HepG2 (cell line): ENCODE measurements around the gene TRIO. TPM values are rescaled to one million over a fixed set of nuclear protein-coding genes. Genes with fewer than 3 reads are reported as not detected.

Source experiments
- ATAC-seq: fragments of 200-7000 bp; cut with Tn5 transposase; 3 replicates; pipeline ENCODE4 v1.9.1; 2020; ENCODE audit warnings: mild to moderate bottlenecking, moderate library complexity
- BruUV-seq: library from RNA; stranded (reverse); fragments of 400-500 nt; replicated peaks from 2 replicates; lab custom pipeline; 2021; lab: Mats Ljungman, UMichigan
- CTCF ChIA-PET: fragments of 300-600 bp; formaldehyde crosslinking; extraction: SDS; loops from one replicate; lab custom pipeline; 2021; ENCODE audit warnings: low total read pairs, inconsistent platforms, low intra/inter-chr PET ratio; lab: Yijun Ruan, JAX
- POLR2A ChIA-PET: fragments of 350-600 bp; sonication (Branson Sonifier 250); formaldehyde crosslinking; loops from one replicate; lab custom pipeline; 2020; ENCODE audit warnings: antibody characterized with exemption, inconsistent platforms; lab: Yijun Ruan, JAX
- DNase-seq: peaks from one replicate; pipeline ENCODE4 v3.0.0-alpha.2; 2015; ENCODE audit warnings: low spot score
- FAIRE-seq: peaks from 3 replicates; lab custom pipeline; 2011; peaks lifted over from hg19 to GRCh38; lab: Jason Lieb, UNC
- H2AFZ ChIP-seq: one replicate; pipeline ENCODE4 v1.6.1; 2011; ENCODE audit warnings: low read length, inconsistent platforms
- H3K27ac ChIP-seq: fragments of 300-600 bp; 3 replicates; pipeline ENCODE4 v1.8.0; 2011; ENCODE audit warnings: mixed run types, mild to moderate bottlenecking, mixed read lengths, low read length, inconsistent platforms; ENCODE audit not compliant: insufficient read depth; ENCODE audit errors: extremely low read length
- H3K27me3 ChIP-seq, 2 experiments: fragments of 200-600 bp in 1 of 2; 2 replicates in 1 of 2; 3 replicates in 1 of 2; pipeline versions ENCODE4 v1.6.0 to v1.8.0; 2011; ENCODE audit warnings: low read length in 2 of 2, mild to moderate bottlenecking in 2 of 2, moderate library complexity in 2 of 2, inconsistent platforms in 1 of 2; ENCODE audit not compliant: insufficient read depth in 2 of 2, control insufficient read depth in 1 of 2
- H3K36me3 ChIP-seq, 2 experiments: fragments of 200-600 bp in 1 of 2; replicated peaks in 1 of 2; 2 replicates in 1 of 2; 3 replicates in 1 of 2; pipeline versions ENCODE4 v1.5.1 to v1.8.0; 2011; ENCODE audit warnings: low read length in 2 of 2, inconsistent platforms in 1 of 2; ENCODE audit not compliant: insufficient read depth in 2 of 2, control insufficient read depth in 1 of 2
- H3K4me1 ChIP-seq: 2 replicates; pipeline ENCODE4 v1.5.1; 2012; ENCODE audit warnings: low read length, inconsistent platforms; ENCODE audit not compliant: insufficient read depth
- H3K4me2 ChIP-seq: 2 replicates; pipeline ENCODE4 v1.6.0; 2011; ENCODE audit warnings: low read depth, low read length, inconsistent platforms
- H3K4me3 ChIP-seq, 3 experiments: fragments of 200-600 bp in 1 of 3; sonication (generic), shearing (Covaris generic) in 1 of 3; replicated peaks in 1 of 3; 2 replicates each; pipeline ENCODE4 v1.5.1; 2011 to 2016; ENCODE audit warnings: low read length in 3 of 3, inconsistent platforms in 2 of 3, low read depth in 2 of 3, mild to moderate bottlenecking in 2 of 3, control low read depth in 1 of 3, mixed read lengths in 1 of 3; ENCODE audit not compliant: insufficient read depth in 1 of 3
- H3K79me2 ChIP-seq: one replicate; pipeline ENCODE4 v1.6.1; 2011; ENCODE audit warnings: low read length, inconsistent platforms; ENCODE audit not compliant: insufficient read depth
- H3K9ac ChIP-seq: 2 replicates; pipeline ENCODE4 v1.6.0; 2011; ENCODE audit warnings: mild to moderate bottlenecking, low read depth, low read length, inconsistent platforms; ENCODE audit not compliant: insufficient read depth
- H3K9me3 ChIP-seq: 2 replicates; pipeline ENCODE4 v1.5.1; 2012; ENCODE audit warnings: mild to moderate bottlenecking, low read length
- H4K20me1 ChIP-seq: 2 replicates; pipeline ENCODE4 v1.6.0; 2011; ENCODE audit warnings: inconsistent platforms, mild to moderate bottlenecking, low read length, moderate library complexity; ENCODE audit not compliant: insufficient read depth
- ARID2 ChIP-seq: sonication (generic); formaldehyde crosslinking; IDR thresholded peaks from 2 replicates; pipeline ENCODE4 v1.8.1; 2022; ENCODE audit warnings: mild to moderate bottlenecking, missing genetic modification reagents, borderline replicate concordance
- ARID4A ChIP-seq: sonication (generic); formaldehyde crosslinking; IDR thresholded peaks from 2 replicates; pipeline ENCODE4 v1.5.0; 2020; ENCODE audit warnings: mild to moderate bottlenecking, missing genetic modification reagents, borderline replicate concordance
- E2F2 ChIP-seq: sonication (generic); formaldehyde crosslinking; IDR thresholded peaks from 2 replicates; pipeline ENCODE4 v1.4.0; 2020; ENCODE audit warnings: missing genetic modification reagents, borderline replicate concordance
- ELF4 ChIP-seq: sonication (generic); formaldehyde crosslinking; IDR thresholded peaks from 2 replicates; pipeline ENCODE4 v1.5.0; 2020; ENCODE audit warnings: missing genetic modification reagents, mild to moderate bottlenecking, moderate library complexity, borderline replicate concordance
- ETV5 ChIP-seq: IDR thresholded peaks from 2 replicates; pipeline ENCODE4 v1.6.1; 2018; ENCODE audit warnings: missing biosample characterization, missing genetic modification reagents, inconsistent platforms, borderline replicate concordance
- FOXA3 ChIP-seq: IDR thresholded peaks from 2 replicates; pipeline ENCODE4 v1.6.1; 2016; ENCODE audit warnings: missing genetic modification reagents, missing compliant biosample characterization
- FOXC1 ChIP-seq: sonication (generic); formaldehyde crosslinking; IDR thresholded peaks from 2 replicates; pipeline ENCODE4 v1.8.0; 2022; ENCODE audit warnings: mild to moderate bottlenecking, missing genetic modification reagents, borderline replicate concordance
- HMG20A ChIP-seq: IDR thresholded peaks from 2 replicates; pipeline ENCODE4 v1.6.1; 2016; ENCODE audit warnings: borderline replicate concordance
- HNRNPUL1 ChIP-seq: fragments of 200-400 bp; formaldehyde crosslinking; IDR thresholded peaks from 2 replicates; pipeline ENCODE4 v1.6.1; 2017; ENCODE audit warnings: low read depth, mild to moderate bottlenecking, low read length, moderate library complexity
- KLF13 ChIP-seq: sonication (generic); formaldehyde crosslinking; IDR thresholded peaks from 2 replicates; pipeline ENCODE4 v1.4.0; 2020; ENCODE audit warnings: mild to moderate bottlenecking, missing genetic modification reagents
- NONO ChIP-seq, 2 experiments: fragments of 450-650 bp in 1 of 2; sonication (generic) in 1 of 2; formaldehyde crosslinking in 1 of 2; IDR thresholded peaks in 1 of 2; conservative IDR thresholded peaks in 1 of 2; 2 replicates each; pipeline versions ENCODE4 v1.6.1 to v1.8.0; 2017 to 2022; ENCODE audit warnings: mild to moderate bottlenecking in 1 of 2, missing genetic modification reagents in 1 of 2, moderate library complexity in 1 of 2
- RAD21 ChIP-seq: fragments of 450-650 bp; formaldehyde crosslinking; IDR thresholded peaks from 2 replicates; pipeline ENCODE4 v1.5.0; 2020; ENCODE audit warnings: mild to moderate bottlenecking
- RBM22 ChIP-seq: fragments of 200-400 bp; formaldehyde crosslinking; optimal IDR thresholded peaks from 2 replicates; pipeline ENCODE3; 2017; ENCODE audit warnings: mild to moderate bottlenecking, low read length, moderate library complexity
- REPIN1 ChIP-seq: sonication (generic); formaldehyde crosslinking; IDR thresholded peaks from 2 replicates; pipeline ENCODE4 v1.8.0; 2022; ENCODE audit warnings: missing genetic modification reagents, low read depth, mild to moderate bottlenecking, borderline replicate concordance
- SALL2 ChIP-seq: sonication (generic); formaldehyde crosslinking; IDR thresholded peaks from 2 replicates; pipeline ENCODE4 v1.8.1; 2023; ENCODE audit warnings: mild to moderate bottlenecking, missing genetic modification reagents, inconsistent platforms
- ZBTB20 ChIP-seq: sonication (generic); formaldehyde crosslinking; IDR thresholded peaks from 2 replicates; pipeline ENCODE4 v1.8.1; 2023; ENCODE audit warnings: missing genetic modification reagents, low read depth, mild to moderate bottlenecking, borderline replicate concordance
- ZNF337 ChIP-seq: sonication (generic); formaldehyde crosslinking; IDR thresholded peaks from 2 replicates; pipeline ENCODE4 v1.5.1; 2020; ENCODE audit warnings: missing genetic modification reagents, low read depth, mild to moderate bottlenecking, borderline replicate concordance
- ZNF343 ChIP-seq: sonication (generic); formaldehyde crosslinking; IDR thresholded peaks from 2 replicates; pipeline ENCODE4 v1.4.0; 2020; ENCODE audit warnings: mild to moderate bottlenecking, missing genetic modification reagents
- ZNF781 ChIP-seq: sonication (generic); formaldehyde crosslinking; IDR thresholded peaks from 2 replicates; pipeline ENCODE4 v1.5.1; 2020; ENCODE audit warnings: borderline replicate concordance, mild to moderate bottlenecking, missing genetic modification reagents; ENCODE audit errors: not compliant biosample characterization
- WGBS: methylation state at CpG from one replicate; pipeline ENCODE4 v1.1.6; 2017; ENCODE audit warnings: low lambda C conversion rate; 5-methylcytosine and 5-hydroxymethylcytosine counted together
- in situ Hi-C: cut with HindIII; loops from 2 replicates; pipeline ENCODE4 v1.10.0; 2017; ENCODE audit warnings: low pct_unique_long_range_greater_than_20kb; ENCODE audit not compliant: extremely low pct_ligation_motif_present
- intact Hi-C: fragments of 100-400 bp; cut with micrococcal nuclease; formaldehyde crosslinking; loops from one replicate; pipeline ENCODE4 v1.10.0; 2022; ENCODE audit not compliant: unreplicated experiment
- polyA plus RNA-seq, 8 experiments: library from polyadenylated mRNA; depleted of rRNA in 3 of 8; stranded (reverse) in 7 of 8; unstranded in 1 of 8; fragments of >200 nt; fragmentation: Illumina TruSeq in 4 of 8; extraction: Trizol in 4 of 8; gene quantifications; 2 replicates each; pipeline versions ENCODE4 v1.2.1 to v1.2.3, GENCODE V29; 2011 to 2016; ENCODE audit warnings: low read depth in 4 of 8, missing spikeins in 1 of 8, mixed read lengths in 1 of 8; ENCODE audit not compliant: insufficient read depth in 1 of 8
- total RNA-seq, 5 experiments: library from RNA; depleted of rRNA; stranded (reverse); fragments of >200 nt; fragmentation: Illumina TruSeq; extraction: Trizol; gene quantifications; 2 replicates each; pipeline ENCODE4 v1.2.3, GENCODE V29; 2016; ENCODE audit warnings: low read depth in 1 of 5

Gene TRIO
- total and polyA plus RNA-seq, 2 of the 13 experiments (the other 11 are each of a cell fraction or from before 2014, with no cell fraction given), result 45.2 to 45.9 TPM

- no TSS peak for BruUV-seq
- intact Hi-C loops, result no loop called here
- H3K27ac ChIP-seq, result no peak overlapping the region
- H4K20me1 ChIP-seq, result peaks cover 12% of the 10 kb centered on the region; the same call in 1 of the 2 replicates
- H3K9ac ChIP-seq, result no peak overlapping the region
- peaks cover 0 to 1% of the 10 kb centered on the region in 2 experiments; a peak in 1 of 5 replicates for H3K36me3 ChIP-seq
- no peak overlapping the region for H3K4me2 ChIP-seq
- H3K4me1 ChIP-seq, result peaks cover 39% of the 10 kb centered on the region
- CTCF ChIA-PET, result no interaction called here
- DNase-seq (no peak), ATAC-seq (no peak)
- H3K27me3 ChIP-seq, result no peaks in the 10 kb centered on the region
- POLR2A ChIA-PET, result no interaction called here
- TF ChIP-seq NONO (IDR thresholded peaks at IDR 0.05) (no peak), NONO (CRISPR knock-in tag; conservative IDR thresholded peaks at IDR 0.05) (no peak), E2F2 (CRISPR knock-in tag) (no peak), HMG20A (no peak), FOXC1 (CRISPR knock-in tag) (no peak), RBM22 (no peak), ETV5 (CRISPR knock-in tag) (no peak), SALL2 (CRISPR knock-in tag) (no peak), ZNF781 (no peak), ZBTB20 (no peak), RAD21 (no peak), ELF4 (no peak), REPIN1 (CRISPR knock-in tag) (no peak), ZNF343 (no peak), ARID2 (CRISPR knock-in tag) (no peak), ARID4A (no peak), ZNF337 (no peak), FOXA3 (CRISPR knock-in tag) (no peak), KLF13 (no peak), HNRNPUL1 (no peak)
- TF ChIP-seq, all 625 proteins: peak for 0
- no peak for FAIRE-seq
- 95% methylated on average over 2 of the region's 2 CpGs for WGBS
- H3K4me3 ChIP-seq, result no peak overlapping the region
- H2AFZ ChIP-seq, result no peak overlapping the region
- in situ Hi-C loops, result no loop called here
- peaks cover 88% of the 10 kb centered on the region for H3K79me2 ChIP-seq
- H3K9me3 ChIP-seq, result no peaks in the 10 kb centered on the region
These were observed 111.5 kb downstream of the TRIO start for GRCh38 chr5:14254686-14255085.
